Spleen (tissue), 7 donors: ENCODE data around the gene BACH2.

Experiments
- POLR2A ChIP-seq, 3 donors: fragments of 450-650 bp; IDR thresholded peaks; one replicate each; pipeline ENCODE4 v1.5.1; 2017; ENCODE audit warnings: antibody characterized with exemption in 3 of 3, mild to moderate bottlenecking in 1 of 3
- POLR2AphosphoS5 ChIP-seq, 3 donors: sonication (generic); formaldehyde crosslinking; IDR thresholded peaks; one replicate each; pipeline ENCODE4 v1.5.1; 2017; ENCODE audit warnings: antibody characterized with exemption in 3 of 3
- TF ChIP-seq, protein P1 (sequence below), 11 experiments: fragments of 200-600 bp in 7 of 11; fragments of 450-650 bp in 4 of 11; sonication (generic) in 4 of 11; IDR thresholded peaks in 8 of 11; conservative IDR thresholded peaks in 3 of 11; 1 replicate in 7 of 11; 2 replicates in 4 of 11; pipeline versions ENCODE4 v1.4.0 to v1.8.0; 2016 to 2021; ENCODE audit warnings: antibody characterized with exemption in 11 of 11, inconsistent platforms in 4 of 11, mild to moderate bottlenecking in 1 of 11
- donor health status: DM: no; HTN: no; CAD: no; lungs with moderate emphysema.
- donor health status: DM: no; HTN: no; CAD: no.
- donor health status: DM: no; HTN: no; CAD: no.

DNA sequence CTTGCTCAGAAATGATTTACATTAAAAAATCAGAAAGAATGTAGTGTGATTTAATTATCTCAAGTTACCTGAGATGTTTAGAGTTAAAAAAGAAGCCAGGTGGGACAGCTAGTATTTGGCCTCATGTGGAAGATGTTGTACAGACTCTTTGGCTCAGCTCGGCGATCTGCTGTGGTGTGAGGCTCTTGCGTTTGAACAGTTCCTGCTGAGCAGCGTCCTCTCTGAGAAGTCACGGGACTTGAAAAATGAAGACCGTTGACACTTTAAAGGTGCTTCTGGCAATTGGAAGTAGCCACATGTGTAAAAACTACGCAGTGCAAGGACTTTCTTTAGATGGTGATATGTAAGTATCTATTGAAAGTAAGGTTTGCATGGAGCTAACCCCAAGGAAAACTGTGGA, 169.0 kb downstream of the BACH2 start:
- TF ChIP-seq, protein P1, sequence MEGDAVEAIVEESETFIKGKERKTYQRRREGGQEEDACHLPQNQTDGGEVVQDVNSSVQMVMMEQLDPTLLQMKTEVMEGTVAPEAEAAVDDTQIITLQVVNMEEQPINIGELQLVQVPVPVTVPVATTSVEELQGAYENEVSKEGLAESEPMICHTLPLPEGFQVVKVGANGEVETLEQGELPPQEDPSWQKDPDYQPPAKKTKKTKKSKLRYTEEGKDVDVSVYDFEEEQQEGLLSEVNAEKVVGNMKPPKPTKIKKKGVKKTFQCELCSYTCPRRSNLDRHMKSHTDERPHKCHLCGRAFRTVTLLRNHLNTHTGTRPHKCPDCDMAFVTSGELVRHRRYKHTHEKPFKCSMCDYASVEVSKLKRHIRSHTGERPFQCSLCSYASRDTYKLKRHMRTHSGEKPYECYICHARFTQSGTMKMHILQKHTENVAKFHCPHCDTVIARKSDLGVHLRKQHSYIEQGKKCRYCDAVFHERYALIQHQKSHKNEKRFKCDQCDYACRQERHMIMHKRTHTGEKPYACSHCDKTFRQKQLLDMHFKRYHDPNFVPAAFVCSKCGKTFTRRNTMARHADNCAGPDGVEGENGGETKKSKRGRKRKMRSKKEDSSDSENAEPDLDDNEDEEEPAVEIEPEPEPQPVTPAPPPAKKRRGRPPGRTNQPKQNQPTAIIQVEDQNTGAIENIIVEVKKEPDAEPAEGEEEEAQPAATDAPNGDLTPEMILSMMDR (IDR thresholded peaks at IDR 0.05 in 8 of 11, conservative IDR thresholded peaks at IDR 0.05 in 3 of 11), result no peak
- TF ChIP-seq POLR2A (IDR thresholded peaks at IDR 0.05) (no peak), POLR2AphosphoS5 (IDR thresholded peaks at IDR 0.05) (no peak)
